Cerebellar nuclear complex (tissue), 1 donor: ENCODE data around the gene C22orf42.
"Not testable (repeated sequence)": the region's sequence is repeated elsewhere in the genome, so short reads cannot be mapped to it uniquely, and the experiment has no call there.

Experiments
- DNase-seq, 2 experiments: peaks; one replicate each; lab custom pipeline; 2025; lab: John Stamatoyannopoulos, UW

Gene C22orf42

DNA sequence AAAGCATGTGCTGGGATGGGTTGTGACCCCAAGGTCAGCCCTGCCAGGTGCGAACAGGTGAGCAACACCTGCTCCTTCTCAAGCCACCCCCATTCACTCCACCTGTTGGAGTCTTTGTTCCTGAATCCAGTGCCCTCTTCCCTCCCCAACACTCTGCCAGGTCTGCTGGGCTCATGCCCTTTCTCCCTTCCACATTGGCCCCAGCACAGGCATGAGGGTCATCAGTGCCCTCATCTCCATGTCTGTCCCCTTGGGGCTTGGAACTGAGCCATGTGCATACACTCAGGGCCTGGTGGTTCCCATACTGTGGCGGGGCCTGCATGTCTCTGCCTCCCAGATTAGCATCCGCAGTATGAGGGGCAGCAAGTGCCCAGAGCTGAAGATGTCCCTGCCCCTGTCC, 26.7 kb upstream of the C22orf42 start:
- no peak for DNase-seq

DNA sequence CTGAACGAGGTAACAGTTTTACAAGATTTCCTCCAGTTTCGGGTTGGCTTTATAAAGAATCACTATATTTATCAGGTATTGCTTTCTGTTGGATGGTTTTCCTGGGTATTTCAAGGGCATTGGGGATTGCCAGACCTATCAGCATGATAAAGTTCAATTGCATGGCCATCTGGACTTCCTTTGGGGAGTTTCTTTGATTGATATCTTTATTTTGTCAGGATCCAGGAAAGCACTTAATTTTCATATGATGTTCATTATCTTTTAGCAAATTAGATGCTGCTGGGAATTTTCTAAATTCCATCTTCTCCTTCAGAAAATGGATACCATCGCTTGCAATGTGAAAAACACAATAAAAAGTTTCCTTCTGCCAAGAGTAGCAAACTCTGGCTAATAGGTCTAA, 24.5 kb upstream of the C22orf42 start:
- no peak for DNase-seq

DNA sequence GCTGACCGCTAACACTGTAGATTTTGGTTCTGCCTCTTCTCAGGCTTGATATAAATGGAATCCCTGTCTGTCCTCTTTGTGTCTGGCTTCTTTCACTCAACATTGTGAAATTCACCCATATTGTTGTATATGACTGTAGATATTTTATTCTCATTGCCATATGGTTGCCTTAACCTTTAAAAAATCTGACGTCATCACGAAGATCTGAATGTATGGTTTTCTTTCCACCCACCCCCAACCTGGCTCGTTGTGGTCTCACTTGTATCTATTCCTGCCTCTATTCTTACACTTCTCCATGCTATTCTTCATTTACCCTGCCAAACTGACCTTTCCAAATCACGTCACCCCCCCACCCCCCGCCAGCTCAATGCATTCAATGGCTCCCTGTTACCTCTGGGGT, 21.9 kb upstream of the C22orf42 start:
- no peak for DNase-seq

DNA sequence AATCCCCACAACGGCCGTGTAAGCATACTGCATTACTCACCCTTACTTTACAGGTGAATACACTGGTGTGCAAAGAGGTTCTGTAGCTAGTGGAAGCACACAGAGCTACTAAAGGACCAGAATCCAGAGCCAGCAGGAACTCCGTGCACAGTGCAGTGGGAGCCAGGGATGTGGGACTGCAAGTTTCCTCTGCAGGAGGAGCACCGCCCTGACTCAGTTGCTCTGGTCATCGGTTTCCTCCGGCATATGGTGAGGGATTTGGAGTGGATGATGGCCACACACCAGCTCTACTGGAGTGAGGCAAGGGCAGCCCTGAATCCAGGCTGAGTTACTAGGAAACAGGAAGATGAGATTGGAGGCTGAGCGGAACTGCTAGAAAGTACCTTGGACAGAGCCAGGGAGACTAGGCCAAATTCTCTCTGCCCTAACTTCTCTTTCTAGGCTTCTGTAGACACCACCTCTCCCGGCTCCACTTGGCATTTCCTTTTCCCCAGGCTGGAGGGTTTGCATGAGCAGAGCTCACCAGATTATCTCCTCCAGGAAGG, 18.2 kb upstream of the C22orf42 start:
- DNase-seq = no peak

DNA sequence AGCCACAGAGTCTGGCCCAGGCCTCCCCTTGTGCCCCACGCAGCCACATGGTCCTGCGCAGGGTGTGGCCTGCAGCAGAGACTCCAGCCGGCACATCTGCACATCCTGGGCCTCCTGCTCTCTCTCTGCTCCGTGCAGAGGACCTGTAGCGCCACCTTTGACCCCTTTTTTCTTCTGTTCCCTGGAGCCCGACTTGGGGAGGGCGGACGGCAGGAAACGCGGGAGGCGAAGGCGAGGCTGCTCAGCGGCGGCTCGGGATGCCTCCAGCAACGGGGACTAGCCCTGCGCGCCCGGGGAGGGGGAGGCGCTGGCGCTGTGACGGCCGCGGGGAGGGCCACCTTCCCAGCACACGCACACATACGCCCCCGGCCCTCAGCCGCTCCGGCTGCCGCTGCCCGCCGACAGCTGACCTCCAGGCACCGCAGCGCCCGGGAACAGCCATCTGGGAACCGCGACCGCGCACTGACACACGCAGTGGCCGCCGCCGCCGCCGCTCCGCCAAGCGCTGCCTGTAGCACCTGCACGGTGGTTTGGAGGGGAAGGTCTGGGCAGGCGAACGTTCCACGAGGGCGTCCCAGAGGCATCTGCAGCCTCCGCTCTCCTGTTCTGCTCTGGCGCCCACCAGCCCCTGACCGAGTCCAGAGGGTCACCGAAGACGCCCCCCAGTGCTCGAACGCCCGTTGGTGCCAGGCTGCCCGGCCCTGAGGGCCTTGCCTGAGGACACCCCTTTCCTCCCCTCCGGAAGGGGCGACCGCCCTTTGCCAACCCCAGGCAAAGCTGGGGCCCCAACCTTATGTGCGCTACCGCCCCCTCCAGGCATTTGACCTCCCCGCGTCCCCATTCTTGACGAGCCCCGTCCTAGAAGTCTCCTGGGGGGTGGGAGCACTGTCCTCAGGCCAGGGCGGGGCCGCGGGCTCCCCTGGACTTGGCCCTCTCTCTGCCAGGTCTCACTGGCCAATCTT, 16.9 kb upstream of the C22orf42 start:
- DNase-seq = no peak

DNA sequence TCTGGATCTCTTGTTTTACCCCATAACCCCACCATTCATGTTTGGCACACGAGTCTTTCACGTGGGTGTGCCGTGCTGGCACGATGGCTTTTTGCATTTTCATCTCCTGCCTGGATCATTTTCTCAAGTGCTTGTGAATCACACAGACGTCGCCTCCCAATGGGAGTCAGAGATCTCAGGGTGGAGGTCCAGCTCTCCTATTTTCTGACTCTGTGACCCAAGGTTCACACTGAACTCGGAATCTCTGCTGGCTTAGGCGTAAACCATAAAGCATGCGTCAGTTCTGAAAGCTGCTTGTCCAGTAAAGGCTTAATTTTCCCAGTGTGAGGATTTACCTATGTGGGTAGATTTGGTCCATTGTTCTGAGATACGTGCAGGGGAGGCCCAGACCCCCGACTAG, 16.0 kb upstream of the C22orf42 start:
- DNase-seq = no peak

DNA sequence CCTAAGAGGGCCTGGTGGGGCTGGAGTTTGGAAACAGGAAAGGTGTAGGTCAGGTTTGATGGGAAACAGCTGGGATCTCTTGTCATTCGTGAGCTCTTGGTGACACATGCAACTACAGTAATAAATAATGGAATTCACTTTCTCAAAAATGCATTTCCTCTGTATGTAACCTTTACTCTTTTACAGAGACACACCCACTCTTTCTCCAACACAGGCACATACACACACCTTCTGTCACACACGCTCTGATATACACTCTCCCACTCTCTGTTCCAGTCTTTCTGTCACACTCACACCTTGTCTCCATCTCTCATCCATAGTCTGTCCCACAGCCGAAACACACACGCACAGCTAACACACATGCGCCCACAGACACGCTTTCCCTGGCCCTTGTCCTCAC, 6.6 kb upstream of the C22orf42 start:
- no peak for DNase-seq

DNA sequence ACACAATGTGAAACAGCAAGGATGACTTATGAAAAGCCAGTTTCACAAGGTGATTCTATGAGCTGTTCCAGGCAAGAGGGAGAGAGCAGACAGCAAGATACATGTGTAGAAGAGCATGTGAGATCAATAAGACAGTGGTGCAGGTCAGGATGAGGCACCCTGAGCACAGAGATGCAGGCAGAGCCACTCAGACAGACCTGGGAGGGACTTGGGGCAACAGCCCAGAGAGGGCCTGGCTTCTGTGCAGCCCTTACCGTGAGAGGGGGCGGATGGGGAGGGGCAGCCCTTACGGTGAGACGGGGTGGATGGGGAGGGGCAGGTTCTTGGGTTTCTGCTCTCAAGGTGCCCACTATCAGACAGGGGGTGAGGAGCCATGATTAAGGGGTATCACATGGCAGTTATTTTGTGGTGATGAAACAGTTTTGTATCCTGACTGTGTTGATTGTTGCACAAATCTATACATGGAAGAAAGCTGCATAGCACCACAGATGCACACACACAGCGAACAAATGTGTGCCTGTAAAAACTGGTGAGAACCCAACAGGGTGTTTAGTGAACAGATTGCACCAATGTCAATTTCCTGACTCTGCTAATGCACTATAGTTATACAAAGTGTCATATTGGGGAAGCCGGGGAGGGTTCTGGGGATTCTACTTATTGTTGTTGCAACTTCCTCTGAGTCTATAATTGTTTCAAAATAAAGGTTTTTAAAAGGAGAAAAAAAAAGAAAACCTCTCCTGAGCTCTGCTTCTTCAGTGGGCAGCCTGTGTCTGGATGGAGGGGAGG, 5.2 kb upstream of the C22orf42 start:
- DNase-seq = no peak

DNA sequence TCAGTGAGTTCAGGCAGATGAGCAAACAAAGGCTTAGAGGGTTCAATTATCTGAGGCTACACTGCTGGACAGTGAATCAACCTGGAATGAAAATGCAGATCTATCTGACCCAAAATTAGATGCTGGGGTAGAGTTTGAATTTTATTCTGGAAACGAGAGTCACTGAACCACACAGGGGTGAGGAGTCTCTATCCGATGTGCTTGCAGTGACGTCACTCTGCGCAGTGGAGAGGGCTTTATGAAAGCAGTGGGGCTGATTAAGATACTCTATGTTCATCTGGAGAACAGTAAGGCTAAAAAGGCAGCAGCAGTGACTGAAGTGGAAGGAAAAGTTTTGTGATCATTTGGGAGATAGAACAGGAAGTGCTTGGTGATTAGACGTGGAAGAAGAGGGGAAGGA, 1.3 kb upstream of the C22orf42 start:
- DNase-seq = not testable (repeated sequence)

DNA sequence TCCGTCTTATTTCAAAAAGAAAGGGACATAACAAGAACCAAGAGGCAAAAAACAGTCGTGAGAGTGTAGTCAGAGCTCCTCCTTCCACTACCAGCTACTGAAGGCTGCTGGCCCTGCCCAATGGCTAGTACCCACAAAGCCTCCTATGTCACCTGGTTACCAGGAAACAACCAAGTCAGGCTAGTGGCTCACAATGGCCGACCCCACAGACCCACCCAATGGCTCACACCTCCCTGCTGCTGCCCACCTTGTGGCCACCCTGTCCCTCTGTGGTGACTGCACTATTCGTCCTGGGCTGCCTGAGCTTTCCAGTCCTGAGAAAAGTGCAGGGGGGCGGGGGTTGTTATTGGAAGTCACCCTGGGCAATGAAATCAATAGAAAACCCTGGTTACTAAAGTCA, 1.5 kb downstream of the C22orf42 start:
- not testable (repeated sequence) for DNase-seq

DNA sequence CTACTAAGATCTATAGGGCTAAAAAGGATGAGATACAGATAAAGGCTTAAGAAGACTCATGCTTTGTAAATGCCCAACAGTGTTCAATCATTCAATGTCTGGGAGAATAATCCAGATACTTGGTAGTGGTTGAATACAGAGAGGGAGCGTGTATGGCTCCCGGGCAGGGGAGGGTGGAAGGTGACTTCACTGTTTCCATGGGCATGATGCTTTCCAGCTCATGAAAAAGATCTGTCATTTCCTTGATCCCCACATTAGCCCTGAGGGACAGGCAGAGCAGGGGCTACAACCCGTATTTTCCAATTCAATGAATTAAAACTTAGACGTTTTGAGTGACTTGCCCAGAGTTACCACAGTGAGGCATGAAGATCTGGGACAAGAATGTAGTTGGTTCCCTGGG, 4.4 kb downstream of the C22orf42 start:
- not testable (repeated sequence) for DNase-seq

DNA sequence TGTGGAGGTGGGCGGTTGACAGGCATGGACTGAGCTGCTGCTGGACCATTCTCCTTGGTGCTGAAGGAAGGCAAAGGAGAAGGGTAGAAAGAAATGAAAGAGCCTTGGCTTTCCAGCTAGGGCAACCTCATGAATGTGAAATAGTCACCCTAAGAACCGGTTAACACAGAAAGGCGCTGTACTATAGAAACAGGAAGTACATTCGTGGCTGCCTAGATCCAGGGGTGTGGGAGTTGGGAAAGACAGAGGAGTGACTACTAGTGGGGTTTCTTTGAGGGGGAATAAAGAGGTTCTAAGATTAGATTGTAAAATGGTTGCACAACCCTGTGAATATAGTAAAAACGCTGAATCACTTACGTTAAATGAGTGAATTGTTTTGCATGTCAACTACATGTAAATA, 7.5 kb downstream of the C22orf42 start:
- DNase-seq = not testable (repeated sequence)

DNA sequence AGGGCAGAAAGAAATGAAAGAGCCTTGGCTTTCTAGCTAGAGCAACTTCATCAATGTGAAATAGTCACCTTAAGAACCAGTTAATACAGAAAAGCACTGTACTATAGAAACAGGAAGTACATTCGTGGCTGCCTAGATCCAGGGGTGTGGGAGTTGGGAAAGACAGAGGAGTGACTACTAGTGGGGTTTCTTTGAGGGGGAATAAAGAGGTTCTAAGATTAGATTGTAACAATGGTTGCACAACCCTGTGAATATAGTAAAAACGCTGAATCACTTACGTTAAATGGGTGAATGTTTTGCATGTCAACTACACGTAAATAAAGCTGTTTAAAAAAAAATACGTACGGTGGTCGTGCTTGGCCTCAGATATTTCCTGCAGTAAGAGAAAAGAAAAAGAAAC, 8.5 kb downstream of the C22orf42 start:
- not testable (repeated sequence) for DNase-seq

DNA sequence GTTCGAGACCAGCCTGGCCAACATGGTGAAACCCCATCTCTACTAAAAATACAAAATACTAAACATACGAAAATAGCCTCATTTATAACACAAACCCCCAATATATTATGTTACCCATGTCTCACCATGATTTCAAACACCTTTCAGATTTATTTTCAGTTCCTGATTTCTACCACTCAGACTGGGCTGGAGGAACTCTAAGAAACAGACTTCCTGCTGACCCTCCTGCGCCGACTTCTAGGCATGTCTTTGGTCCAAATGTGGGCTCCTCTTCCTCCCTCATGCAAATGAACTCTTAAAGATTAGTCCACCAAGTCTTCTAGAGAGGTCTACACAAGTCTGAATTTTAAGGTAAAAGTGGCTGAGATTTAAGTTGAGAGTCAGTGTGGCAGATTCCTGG, 10.7 kb downstream of the C22orf42 start:
- DNase-seq = not testable (repeated sequence)

DNA sequence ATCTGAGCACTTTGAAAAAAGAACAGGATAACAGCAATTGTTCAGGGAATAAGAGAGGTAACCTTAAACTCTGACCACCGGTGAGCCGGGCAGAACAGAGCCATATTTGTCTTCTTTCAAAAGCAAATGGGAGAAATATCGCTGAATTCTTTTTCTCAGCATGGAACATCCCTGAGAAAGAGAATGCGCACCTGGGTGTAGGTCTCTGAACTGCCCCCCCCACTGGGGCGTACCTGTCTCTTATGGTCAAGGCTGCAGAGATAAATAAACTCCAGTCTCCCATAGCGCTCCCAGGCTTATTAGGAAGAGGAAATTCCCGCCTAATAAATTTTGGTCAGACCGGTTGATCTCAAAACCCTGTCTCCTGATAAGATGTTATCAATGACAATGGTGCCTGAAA, 12.0 kb downstream of the C22orf42 start:
- not testable (repeated sequence) for DNase-seq

DNA sequence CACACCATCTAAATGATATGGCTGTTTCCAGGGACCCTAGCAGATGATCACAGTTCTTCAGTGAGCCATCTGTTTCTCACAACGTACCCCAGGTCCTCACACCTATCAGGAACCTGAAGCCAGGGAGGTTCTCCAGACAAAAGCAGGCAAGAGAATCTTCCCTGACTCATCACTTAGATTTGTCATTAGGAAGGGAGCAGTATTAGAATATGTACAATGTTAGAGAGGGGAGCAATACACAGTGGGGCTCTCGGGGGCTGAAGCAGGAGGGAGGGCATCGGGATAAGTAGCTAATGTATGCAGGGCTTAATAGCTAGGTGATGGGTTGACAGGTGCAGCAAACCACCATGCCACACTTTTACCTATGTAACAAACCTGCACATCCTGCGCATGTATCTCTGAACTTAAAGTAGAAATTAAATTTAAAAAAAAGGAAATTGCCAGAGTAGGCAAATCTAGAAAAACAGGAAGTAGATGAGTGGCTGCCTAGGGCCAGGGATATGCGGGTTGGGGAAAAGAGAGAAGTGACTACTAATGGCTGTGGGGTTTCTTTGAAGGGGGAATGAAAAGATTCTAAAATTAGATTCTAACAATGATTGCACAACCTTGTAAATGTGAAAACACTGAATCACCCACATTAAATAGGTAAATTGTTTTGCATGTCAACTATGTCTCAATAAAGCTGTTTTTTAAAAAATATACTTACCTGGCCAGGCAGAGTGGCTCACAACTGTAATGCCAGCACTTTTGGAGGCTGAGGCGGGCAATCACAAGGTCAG, 14.4 kb downstream of the C22orf42 start:
- DNase-seq = no peak

DNA sequence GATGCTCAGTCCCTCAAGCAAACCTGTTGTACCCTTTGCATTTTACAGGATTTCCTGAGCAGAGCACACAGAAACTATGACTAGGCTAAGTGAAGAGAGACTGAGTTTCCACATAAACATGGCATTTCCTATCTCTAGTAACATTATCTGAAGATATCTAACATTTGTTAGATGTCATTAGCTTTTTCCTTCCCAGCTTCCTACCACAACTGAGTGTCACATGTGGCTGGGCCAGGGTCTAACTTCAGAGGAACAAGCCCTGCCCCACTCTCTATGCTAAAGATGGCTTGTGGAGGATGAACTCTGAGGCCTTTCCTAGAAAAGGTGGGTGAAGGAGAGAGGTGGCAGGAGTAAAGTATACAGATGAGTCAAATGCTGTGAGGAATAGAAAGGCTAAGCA, 16.5 kb downstream of the C22orf42 start:
- DNase-seq = no peak

DNA sequence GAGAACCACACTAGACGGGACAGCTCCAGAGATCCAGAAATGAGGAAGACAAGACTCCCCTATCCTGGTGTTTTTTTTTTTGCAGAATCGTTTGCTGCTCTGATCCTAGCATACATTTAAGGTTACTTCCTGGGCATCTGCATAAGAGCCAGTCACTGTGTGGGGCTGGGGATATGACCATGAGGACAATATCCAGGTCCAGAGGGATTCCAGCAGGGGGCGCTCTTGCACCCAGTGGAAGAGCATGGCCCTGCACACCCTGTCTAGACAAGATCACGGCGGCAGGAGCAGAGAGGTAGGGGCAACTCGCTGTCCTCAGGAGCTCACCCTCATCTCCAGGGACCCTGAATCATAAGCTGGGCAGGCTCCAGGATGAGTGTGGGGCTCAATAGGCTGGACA, 18.4 kb downstream of the C22orf42 start:
- not testable (repeated sequence) for DNase-seq

DNA sequence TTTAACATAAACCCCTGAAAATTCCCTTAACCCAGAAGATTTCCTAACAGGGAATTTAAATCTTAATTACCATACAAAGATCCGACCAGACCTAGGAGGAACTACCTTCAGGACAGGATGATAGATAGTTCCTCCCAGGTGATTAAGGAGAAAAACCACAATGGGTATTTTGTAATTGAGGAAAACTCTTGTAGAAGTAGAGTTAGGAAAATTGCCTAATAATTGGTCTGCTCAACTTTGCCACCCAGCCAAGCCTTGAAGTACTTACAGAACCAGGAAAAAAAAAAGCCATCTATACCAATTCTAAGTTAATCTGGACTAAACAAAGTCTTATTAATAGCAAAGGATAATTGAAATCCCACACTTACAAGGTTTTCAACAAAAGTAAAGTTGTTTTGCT, 20.5 kb downstream of the C22orf42 start:
- not testable (repeated sequence) for DNase-seq

DNA sequence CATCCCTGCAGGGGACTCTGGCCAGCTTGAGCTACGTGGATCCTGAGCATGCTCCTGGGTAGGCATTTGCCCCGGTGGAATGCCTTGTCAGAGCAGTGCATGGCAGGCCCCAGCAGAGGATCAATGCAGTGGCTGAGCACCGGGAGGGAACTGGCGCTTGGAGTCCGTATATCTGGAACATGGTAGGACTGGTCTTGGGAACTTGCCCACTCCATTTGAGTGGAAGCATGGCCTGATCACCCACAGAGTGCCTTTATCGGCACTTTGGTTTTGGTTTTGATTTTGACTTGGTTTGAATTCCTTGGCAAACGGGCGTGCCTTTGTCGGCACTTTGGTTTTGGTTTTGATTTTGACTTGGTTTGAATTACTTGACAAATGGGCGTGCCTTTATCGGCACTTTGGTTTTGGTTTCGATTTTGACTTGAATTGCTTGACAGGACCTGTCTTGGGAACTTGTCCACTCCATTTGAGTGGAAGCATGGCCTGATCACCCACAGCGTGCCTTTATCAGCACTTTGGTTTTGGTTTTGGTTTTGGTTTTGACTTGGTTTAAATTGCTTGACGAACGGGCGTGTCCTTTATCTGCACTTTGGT, 21.3 kb downstream of the C22orf42 start:
- DNase-seq = not testable (repeated sequence)

DNA sequence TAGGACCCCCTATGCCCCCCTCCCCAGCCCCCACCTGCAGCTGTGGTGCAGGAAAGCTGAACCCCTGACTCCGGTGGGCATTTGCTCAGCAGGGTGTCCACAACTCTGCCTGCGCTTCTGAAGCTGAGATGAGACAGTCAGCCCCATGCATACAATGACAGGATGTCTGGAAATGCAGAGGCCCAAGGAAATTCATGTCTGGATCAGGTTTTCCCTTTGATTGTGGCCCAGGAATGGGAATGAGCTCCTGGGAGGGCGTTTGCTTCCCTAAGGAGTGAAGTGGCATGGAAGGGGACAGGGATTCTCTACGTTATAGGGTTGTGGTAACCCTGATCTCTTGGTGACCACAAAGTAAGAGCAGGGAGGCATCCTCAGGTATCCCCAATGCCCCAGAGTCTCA, 22.2 kb downstream of the C22orf42 start:
- DNase-seq = not testable (repeated sequence)
